OCI-M2 (cell line): ENCODE results near the gene PAX9.
A peak's percentile ranks its signal among the peaks of the same experiment; 100 is the strongest.

Experiments
- DNase-seq: peaks from one replicate; lab custom pipeline; 2025; ENCODE audit not compliant: unreplicated experiment; lab: John Stamatoyannopoulos, UW

The PAX9 gene

GRCh38 chr14:36661506-36662257, at the start of gene PAX9:
Gene PAX9, plus strand, starts transcription at chr14:36661860. Its CDS starts 230 bp downstream, at chr14:36662090.
- peak; percentile 90 for DNase-seq

GRCh38 chr14:36617824-36618223, 43.8 kb upstream of the PAX9 start:
- DNase-seq = no peak

- DNase-seq = no peak
Measured at GRCh38 chr14:36618641-36619040, 43.0 kb upstream of the PAX9 start.

DNA sequence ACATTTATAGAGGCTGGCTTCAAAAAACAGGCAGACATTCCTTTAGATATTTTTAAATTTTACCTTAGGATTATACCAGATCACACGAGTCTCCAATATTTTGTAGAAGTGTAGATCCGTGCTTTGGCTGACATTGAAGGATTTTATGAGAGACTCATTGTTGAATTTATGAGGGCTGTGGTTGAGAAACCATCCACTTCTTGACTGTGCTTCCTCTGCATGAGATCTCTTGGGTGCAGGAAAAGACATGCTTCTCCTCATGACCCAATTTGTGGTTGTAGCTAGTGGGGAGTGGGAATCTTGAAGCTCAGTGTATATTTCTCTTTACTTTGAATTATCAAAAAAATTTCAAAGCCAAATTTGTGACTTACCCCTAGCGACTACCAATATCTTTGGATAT, 42.5 kb upstream of the PAX9 start:
- no peak for DNase-seq

- no peak for DNase-seq
Measured at GRCh38 chr14:36619853-36620252, 41.8 kb upstream of the PAX9 start.

DNA sequence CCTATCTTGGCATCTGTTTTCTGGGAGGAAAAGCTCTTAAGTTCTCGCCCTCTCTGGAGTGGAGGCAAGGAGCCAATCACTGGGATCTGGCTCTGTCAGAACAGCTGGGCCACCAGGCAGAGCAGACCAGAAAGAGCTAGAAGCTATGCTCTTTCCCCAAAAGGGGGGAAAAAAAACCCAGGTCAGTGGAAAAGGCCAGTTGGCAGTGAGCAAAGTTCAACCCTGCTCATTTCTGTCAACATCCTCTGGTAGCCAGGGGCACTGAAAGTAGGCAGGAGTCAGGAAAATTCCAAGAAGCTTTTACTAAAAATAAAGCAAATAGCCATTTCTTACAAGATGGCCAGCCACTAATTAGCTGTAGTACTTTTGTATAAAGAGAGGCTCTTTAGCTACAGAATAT, 36.6 kb upstream of the PAX9 start:
- DNase-seq = no peak

GRCh38 chr14:36625436-36625835, 36.2 kb upstream of the PAX9 start:
- no peak for DNase-seq

GRCh38 chr14:36626151-36626550, 35.5 kb upstream of the PAX9 start:
- peak; percentile 24 for DNase-seq

DNA sequence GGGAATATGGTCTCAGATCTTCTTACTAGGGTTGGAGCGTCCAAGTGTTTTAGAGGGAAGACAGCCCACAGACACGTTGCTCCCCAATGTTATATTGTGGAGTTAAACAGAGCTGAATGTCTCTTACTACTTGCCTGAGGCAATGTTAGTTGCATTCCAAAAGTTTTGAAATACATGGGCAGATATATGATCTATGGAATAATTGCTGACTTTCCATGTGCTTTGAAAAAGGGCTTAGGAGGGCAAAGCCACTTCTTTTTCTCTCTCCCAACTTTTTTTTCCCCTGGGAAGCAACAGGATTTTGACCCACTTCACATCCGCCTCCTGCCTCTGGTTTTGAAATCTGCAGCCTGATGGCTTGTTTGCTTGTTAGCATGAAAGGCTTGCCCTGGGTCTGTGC, 33.7 kb upstream of the PAX9 start:
- no peak for DNase-seq

DNA sequence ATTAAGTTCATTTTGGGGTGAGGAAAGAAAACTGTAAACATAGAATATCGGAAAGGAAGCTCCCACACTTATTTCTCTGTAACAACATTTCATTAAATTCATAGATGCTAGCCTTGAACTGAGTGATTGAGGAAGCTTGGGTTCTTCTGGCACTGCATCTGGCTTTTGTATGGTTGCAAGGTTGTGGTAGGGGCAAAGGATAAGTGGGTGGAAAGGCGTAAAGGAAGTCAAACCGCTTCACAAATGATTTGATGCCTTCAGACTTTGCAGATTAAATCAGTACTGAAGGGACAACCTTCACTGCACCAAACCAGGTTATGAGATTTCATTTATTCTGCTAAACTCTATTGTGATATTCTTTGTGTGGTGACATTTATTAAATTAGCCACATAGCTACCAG, 28.1 kb upstream of the PAX9 start:
- no peak for DNase-seq

DNA sequence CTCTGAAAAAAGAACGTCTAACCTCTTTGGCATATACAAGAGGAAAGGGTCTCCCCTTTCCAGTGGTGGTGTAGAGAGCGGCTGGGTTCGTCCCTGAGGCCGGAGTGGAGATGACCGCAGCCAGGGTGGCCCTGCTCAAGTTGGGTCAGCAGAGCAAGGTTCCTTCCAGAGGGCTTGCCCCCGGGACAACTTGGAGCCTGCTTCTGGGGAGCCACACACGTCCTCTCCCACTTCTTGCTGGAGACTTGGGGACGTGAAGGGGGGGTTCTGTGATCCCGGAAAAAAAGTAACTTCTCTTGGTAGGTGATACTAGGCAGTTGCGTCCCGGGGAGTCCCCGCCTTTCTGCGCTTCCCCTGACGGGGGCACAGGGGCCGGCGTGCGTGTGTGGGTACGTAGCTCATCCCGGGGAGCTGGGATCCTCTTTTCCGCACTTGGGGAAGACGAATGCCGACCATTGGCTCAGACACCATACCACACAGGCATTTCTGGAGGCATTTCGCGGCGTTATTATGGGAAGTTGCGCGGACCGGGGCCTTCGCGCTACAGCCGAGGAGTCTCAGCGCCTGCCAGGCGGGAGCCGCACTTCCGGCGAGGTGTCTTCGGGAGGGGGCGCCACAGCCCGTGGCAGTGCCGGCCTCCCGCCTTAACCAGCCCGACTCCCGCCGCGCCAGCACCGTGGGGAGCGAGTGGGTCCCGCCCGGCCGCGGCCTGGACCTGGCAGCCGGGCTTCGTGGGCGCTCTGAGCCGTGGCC, 14.8 kb upstream of the PAX9 start:
- DNase-seq = no peak

- no peak for DNase-seq
Measured at GRCh38 chr14:36647417-36647823, 14.2 kb upstream of the PAX9 start.

DNA sequence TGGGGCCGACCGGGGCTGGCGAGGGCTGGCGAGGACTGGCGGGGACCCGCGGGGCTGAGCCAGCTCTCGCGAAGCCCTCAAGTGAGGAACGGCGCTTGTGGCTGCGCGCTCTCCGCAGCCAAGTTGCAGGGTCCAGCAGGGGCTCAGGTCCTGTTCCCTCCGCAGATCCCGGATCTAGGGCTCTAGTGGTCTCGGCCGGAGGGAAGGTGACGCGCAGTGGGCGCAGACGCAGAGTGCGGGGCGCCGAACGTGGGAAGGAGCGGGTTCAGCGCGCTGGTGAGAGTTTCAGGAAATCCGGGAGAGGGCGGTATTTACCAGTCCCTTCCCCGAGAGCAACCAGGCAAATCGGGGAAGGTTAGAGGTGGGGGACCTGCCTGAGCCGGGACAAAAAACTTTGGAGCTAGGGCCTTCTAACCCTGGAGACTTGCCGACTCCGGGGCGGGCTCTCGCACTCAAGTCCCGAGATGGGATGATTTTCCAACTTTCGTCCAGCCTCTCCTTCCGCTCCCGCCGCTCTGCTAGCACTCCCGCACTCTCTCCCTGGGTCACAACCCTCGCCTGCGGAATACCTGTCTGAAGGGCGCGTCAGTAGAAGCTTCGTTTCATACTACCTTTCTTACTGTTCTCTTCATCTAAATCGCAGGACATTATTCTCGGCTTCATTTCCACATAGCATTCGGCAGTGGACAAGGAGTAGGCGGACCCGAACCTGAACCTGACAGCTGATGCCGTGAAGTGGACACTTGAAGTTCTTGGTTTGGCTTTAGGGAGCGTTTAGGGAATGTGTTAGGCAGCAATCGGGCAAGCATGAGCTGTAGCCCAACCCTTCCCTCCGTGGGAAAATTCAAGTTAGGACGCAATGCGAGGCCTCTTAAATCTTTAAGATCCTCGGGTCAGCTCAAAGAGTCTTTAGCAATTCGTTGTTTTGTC, 13.6 kb upstream of the PAX9 start:
- DNase-seq = no peak

DNA sequence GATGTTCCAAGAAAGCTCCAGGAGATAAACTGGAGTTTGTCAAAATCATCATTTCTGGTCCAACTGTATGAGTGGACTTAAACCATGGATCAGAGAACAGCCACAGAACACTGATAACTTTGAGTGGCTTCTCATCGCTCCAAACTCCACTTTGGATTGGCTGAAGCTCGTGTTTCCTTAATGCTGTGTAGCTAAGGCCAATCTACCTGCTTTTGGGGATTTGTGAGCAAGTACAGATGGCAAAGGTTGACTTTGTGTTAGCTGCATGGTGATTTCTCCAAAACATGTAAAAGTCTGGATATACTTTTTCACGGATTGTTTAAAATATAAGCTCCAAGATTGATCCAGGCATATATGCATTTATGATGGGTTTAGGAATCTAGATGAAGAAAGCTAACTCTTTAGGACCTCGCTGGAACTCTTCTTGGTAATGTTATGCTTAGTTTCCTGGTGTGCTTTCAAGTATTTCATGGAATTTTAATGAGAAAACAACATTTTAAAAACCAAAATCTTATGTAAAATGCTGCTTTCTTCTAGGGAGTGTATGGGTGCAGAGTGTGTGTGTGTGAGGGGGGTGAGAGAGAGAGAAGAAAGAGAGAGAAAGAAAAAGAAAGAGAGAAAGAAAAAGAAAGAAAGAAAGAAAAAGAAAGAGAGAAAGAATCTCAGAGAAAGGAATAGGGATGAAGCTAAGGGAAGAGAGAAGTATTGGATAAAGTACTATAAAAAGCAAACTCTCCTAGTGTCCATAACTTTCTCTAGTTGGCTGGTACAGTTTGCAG, 11.6 kb upstream of the PAX9 start:
- no peak for DNase-seq

DNA sequence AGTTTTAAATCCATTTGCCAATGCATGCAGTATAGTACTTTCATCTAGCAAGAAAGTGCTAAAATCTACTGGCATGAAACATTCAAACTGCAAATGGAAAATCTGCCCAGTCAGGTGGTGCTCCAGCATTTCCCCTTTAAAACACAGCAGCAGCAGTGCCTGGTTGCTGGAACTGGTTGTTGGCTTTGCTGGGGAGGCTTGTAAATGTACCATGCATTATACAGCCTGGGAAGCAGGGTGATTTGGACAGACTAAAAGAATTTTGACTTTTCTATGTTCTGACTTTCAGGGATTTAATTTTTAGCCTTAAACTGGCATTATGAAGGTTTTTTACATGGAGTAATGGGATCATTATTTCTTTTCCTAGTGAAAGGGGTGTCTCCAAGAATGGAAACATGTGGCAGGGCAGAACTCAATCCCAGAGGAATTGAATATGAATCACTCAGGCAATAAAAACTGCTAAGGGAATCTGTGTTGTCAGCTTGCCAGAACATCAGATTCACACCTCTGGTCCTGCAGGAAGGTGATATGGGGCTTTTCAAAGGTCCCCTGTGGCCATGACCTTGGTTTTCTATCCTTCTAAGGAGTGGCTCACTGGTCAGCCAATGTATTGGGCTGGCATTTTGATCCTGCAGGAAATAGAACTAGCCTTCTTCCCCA, 9.0 kb upstream of the PAX9 start:
- no peak for DNase-seq

GRCh38 chr14:36653413-36653812, 8.2 kb upstream of the PAX9 start:
- no peak for DNase-seq

DNA sequence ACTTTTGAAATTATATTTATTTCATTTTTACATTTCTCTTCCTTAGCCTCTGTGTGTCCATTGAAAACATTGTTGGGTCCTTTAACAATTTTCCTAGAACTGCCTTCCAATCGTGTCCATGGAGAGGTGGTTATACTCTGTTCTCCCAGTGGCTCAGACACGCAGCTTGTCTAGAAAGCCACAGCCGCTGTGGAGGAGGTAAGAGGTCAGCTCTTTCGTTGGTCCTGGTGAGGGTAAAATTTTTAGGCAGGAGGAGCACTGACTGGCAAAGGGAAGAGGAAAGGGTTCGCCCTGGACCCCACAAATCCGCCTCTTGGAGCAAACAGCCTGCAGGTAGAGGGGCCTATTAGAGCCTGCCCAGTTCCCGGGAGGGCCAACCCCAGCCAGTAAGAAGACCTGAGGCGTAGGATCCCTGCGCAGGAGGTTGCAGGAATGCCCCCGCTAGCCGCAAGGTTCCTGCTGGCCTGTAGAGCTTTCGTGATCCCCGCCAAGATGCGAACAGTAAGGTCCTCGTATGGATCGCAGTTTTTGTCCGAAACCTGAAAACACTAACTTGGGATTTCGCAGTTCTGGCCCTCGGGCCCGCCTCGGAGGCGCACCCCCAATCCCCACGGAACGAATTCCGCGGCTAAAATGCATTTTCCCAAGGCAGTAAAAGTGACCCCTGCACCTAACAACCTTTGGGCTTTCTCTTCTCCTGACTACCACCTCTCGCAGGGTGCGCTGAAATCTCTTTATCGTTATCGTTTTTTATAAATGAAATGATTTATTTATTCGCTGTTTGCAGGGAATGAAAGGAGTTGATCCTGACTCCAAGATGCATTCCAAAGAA, 7.5 kb upstream of the PAX9 start:
- DNase-seq = no peak

GRCh38 chr14:36654794-36655381, 6.8 kb upstream of the PAX9 start:
- no peak for DNase-seq

DNA sequence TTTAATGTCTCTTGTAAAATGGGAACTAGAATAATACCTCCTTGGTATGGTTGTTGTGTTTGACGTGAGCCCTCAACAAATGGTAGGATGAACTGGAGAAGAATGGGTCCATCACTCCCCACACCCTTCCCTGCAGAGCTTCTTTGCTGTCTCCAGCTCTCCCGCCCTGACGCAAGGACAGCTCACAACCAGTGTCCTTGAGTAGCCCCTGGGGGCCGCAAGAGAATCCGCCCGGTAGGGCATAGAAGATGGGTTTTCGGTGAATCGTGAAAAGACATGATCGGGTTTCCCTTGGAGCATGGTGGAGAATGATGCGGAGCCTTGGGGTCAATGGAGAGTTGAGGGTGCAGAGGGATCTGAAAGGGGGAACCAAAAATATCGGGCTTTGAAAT, 6.1 kb upstream of the PAX9 start:
- no peak for DNase-seq
